Kidney epithelial cell (primary cell): ENCODE measurements around the gene ZNF469. TPM values are rescaled to one million over a fixed set of nuclear protein-coding genes. Genes with fewer than 3 reads are reported as not detected.

Source experiments
- DNase-seq: peaks from one replicate; pipeline ENCODE4 v3.0.0-alpha.2; 2010; ENCODE audit warnings: low read depth
- H3K27me3 ChIP-seq: 2 replicates; pipeline ENCODE4 v1.6.0; 2011; ENCODE audit warnings: low read length; ENCODE audit not compliant: control insufficient read depth, insufficient read depth
- H3K36me3 ChIP-seq: 2 replicates; pipeline ENCODE4 v1.5.1; 2011; ENCODE audit warnings: low read length; ENCODE audit not compliant: control insufficient read depth, insufficient read depth
- H3K4me3 ChIP-seq: 2 replicates; pipeline ENCODE4 v1.5.1; 2011; ENCODE audit warnings: low read depth, mild to moderate bottlenecking, control low read depth, low read length
- total RNA-seq: library from RNA; depleted of rRNA; stranded (reverse); fragments of >200 nt; gene quantifications from 2 replicates; pipeline ENCODE4 v1.2.3, GENCODE V29; 2015
- TF ChIP-seq, protein P1 (sequence below): IDR thresholded peaks from 2 replicates; pipeline ENCODE4 v1.5.1; 2011; ENCODE audit warnings: mild to moderate bottlenecking, moderate library complexity, low read length, control low read depth, inconsistent platforms; ENCODE audit not compliant: insufficient read depth, poor library complexity, severe bottlenecking

The ZNF469 gene
- total RNA-seq, 1 donor from 2014 or later = 8.3 TPM

- TF ChIP-seq, protein P1, sequence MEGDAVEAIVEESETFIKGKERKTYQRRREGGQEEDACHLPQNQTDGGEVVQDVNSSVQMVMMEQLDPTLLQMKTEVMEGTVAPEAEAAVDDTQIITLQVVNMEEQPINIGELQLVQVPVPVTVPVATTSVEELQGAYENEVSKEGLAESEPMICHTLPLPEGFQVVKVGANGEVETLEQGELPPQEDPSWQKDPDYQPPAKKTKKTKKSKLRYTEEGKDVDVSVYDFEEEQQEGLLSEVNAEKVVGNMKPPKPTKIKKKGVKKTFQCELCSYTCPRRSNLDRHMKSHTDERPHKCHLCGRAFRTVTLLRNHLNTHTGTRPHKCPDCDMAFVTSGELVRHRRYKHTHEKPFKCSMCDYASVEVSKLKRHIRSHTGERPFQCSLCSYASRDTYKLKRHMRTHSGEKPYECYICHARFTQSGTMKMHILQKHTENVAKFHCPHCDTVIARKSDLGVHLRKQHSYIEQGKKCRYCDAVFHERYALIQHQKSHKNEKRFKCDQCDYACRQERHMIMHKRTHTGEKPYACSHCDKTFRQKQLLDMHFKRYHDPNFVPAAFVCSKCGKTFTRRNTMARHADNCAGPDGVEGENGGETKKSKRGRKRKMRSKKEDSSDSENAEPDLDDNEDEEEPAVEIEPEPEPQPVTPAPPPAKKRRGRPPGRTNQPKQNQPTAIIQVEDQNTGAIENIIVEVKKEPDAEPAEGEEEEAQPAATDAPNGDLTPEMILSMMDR = no peak
- Histone ChIP-seq H3K4me3 (no peak overlapping the region), H3K27me3 (no peaks in the 10 kb centered on the region), H3K36me3 (no peaks in the 10 kb centered on the region)
- no peak for DNase-seq
These were observed 16.1 kb downstream of the ZNF469 start for GRCh38 chr16:88398874-88399178.

- DNase-seq = no peak
- Histone ChIP-seq H3K27me3 (no peaks in the 10 kb centered on the region), H3K36me3 (no peaks in the 10 kb centered on the region), H3K4me3 (no peak overlapping the region)
- TF ChIP-seq, protein P1 = no peak
These were observed 17.4 kb downstream of the ZNF469 start for GRCh38 chr16:88400186-88400585.

- Histone ChIP-seq H3K36me3 (no peaks in the 10 kb centered on the region), H3K27me3 (no peaks in the 10 kb centered on the region), H3K4me3 (no peak overlapping the region)
- TF ChIP-seq, protein P1 = no peak
- DNase-seq = no peak
These were observed 19.0 kb downstream of the ZNF469 start for GRCh38 chr16:88401604-88402246.

DNA sequence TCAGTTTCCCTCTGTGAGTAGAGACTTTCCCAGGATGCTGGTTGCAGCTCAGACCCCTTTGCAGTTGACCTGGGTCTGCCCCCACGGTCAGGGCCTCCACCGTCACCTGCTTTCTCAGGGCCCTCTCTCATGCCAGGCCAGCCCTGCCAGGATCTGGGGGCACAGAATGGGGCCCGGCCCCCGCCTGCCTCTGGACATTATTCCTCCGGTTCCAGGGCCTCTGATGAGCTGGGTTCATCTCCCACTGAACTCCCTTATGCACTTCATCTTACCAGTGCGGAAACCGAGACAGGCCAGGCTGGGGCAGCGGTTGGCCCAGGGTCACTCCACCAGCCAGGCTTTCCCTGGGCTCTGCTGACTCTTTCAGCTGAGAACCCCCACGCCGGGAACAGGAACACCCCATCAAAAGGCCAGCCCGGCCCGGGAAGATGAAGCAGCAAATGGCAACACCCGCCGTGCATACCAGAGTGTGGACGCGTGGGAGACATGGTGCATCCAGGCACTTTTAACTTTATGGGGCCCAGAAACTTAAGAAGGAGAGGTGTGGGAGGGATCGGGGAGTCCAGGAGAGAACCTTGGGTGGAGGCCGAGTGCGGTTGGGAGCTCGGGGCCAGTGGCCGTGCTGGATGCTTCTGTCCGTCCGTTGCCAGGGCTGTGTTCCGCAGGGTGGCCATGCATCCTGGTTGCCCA lies 19.9 kb downstream of the ZNF469 start:
- no peaks in the 10 kb centered on the region for H3K36me3 ChIP-seq
- no peak overlapping the region for H3K4me3 ChIP-seq
- TF ChIP-seq, protein P1 = no peak
- DNase-seq = no peak
- H3K27me3 ChIP-seq = no peaks in the 10 kb centered on the region

DNA sequence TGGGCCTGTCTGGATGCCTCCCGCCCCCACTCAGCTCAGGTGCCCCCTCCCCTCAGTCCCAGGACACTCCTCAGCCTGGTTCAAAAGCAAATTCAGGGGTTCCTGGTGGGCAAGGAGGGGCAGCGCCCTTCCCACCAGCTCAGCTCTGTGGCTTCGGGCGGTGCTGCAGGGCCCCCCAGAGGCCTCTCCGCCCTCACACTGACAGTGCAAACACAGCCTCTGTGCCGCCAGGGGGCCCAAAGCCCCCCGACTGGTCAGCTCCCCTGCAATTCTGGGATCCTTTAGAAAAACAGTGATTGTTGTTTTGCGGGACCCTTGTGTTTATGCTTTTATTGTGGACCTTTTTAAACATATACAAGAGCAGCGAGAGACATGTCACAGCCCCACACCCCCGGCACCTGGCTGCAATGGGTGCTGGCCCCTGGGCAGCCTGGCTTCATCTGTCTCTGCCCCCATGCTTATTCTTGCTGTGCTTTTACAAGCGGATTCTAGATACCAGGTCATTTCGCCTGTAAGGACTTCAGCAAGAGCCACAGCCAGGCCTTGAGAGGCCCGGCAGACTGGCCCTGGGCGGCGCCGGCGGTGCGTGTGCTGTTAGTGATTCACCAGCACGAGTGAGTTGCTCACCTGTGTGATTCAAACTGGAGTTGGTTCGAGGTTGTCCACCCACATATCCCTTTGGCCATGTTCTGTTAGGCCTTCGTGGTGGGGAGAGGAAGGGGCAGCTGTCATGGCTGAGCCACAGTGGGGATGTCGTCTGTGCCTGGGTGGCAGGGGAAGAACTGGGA lies 21.2 kb downstream of the ZNF469 start:
- H3K27me3 ChIP-seq = no peaks in the 10 kb centered on the region
- no peaks in the 10 kb centered on the region for H3K36me3 ChIP-seq
- TF ChIP-seq, protein P1 = no peak
- H3K4me3 ChIP-seq = no peak overlapping the region
- DNase-seq = no peak
